Stimulated activated CD8-positive, alpha-beta memory T cell treated with anti-CD3 and anti-CD28 coated beads, Interleukin-15, amount 100 ng/mL, for 1 hour (primary cell): ENCODE measurements around the gene ACMSD.

ENCODE experiments used
- DNase-seq: peaks from one replicate; pipeline ENCODE4 v3.0.0-alpha.2; 2020; ENCODE audit warnings: low read depth

The ACMSD gene

GRCh38 chr2:134949981-134950708 is 111.7 kb downstream of the ACMSD start:
- no peak for DNase-seq

GRCh38 chr2:134950886-134951285 is 112.5 kb downstream of the ACMSD start:
- DNase-seq = no peak
